Parathyroid adenoma (tissue), 2 donors: ENCODE results near the gene MCM8.

ENCODE experiments used
- H2AFZ ChIP-seq: fragments of 300-600 bp; sonication (generic); one replicate; pipeline ENCODE4 v1.7.0; 2017; ENCODE audit warnings: antibody characterized with exemption, mild to moderate bottlenecking
- H3K27ac ChIP-seq: fragments of 300-600 bp; sonication (generic); one replicate; pipeline ENCODE4 v1.7.0; 2017
- H3K27me3 ChIP-seq: fragments of 300-600 bp; sonication (generic); one replicate; pipeline ENCODE4 v1.7.0; 2017; ENCODE audit warnings: low read length; ENCODE audit not compliant: control insufficient read depth, insufficient read depth
- H3K36me3 ChIP-seq: fragments of 300-600 bp; sonication (generic); one replicate; pipeline ENCODE4 v1.7.0; 2017; ENCODE audit warnings: low read length; ENCODE audit not compliant: control insufficient read depth, insufficient read depth
- H3K4me1 ChIP-seq: fragments of 300-600 bp; sonication (generic); one replicate; pipeline ENCODE4 v1.7.0; 2017; ENCODE audit warnings: control low read depth
- H3K4me2 ChIP-seq: fragments of 300-600 bp; sonication (generic); one replicate; pipeline ENCODE4 v1.7.0; 2017; ENCODE audit warnings: low read length
- H3K4me3 ChIP-seq: fragments of 300-600 bp; sonication (generic); one replicate; pipeline ENCODE4 v1.7.0; 2017; ENCODE audit warnings: low read depth, low read length
- H3K79me2 ChIP-seq: fragments of 300-600 bp; sonication (generic); one replicate; pipeline ENCODE4 v1.7.0; 2017; ENCODE audit warnings: control low read depth
- H3K9ac ChIP-seq: fragments of 300-600 bp; sonication (generic); one replicate; pipeline ENCODE4 v1.7.0; 2017; ENCODE audit warnings: mild to moderate bottlenecking
- H3K9me3 ChIP-seq: fragments of 300-600 bp; sonication (generic); one replicate; pipeline ENCODE4 v1.7.0; 2017; ENCODE audit warnings: low read length; ENCODE audit not compliant: control insufficient read depth
- CTCF ChIP-seq: fragments of 300-600 bp; sonication (generic); IDR thresholded peaks from one replicate; pipeline ENCODE4 v1.7.0; 2017; ENCODE audit warnings: antibody characterized with exemption, mild to moderate bottlenecking
- donor health status: primary hyperparathyroidism.

Gene MCM8

GRCh38 chr20:6006603-6006949 lies 56.1 kb downstream of the MCM8 start:
- peak overlapping the region; percentile 84 for H2AFZ ChIP-seq
- H3K79me2 ChIP-seq = peaks cover 3% of the 10 kb centered on the region
- TF ChIP-seq CTCF = no peak
- H3K27me3 ChIP-seq = no peaks in the 10 kb centered on the region
- H3K27ac ChIP-seq = no peak overlapping the region
- no peaks in the 10 kb centered on the region for H3K9me3 ChIP-seq
- peak overlapping the region; percentile 16 for H3K9ac ChIP-seq
- no peaks in the 10 kb centered on the region for H3K4me1 ChIP-seq
- H3K36me3 ChIP-seq = no peaks in the 10 kb centered on the region
- H3K4me3 ChIP-seq = peak overlapping the region; percentile 70
- peak overlapping the region; percentile 87 for H3K4me2 ChIP-seq

- no peaks in the 10 kb centered on the region for H3K9me3 ChIP-seq
- H3K4me3 ChIP-seq = peak overlapping the region; percentile 70
- TF ChIP-seq CTCF = no peak
- H3K4me1 ChIP-seq = no peaks in the 10 kb centered on the region
- no peak overlapping the region for H3K27ac ChIP-seq
- peak overlapping the region; percentile 87 for H3K4me2 ChIP-seq
- no peaks in the 10 kb centered on the region for H3K36me3 ChIP-seq
- H3K9ac ChIP-seq = no peak overlapping the region
- peaks cover 3% of the 10 kb centered on the region for H3K79me2 ChIP-seq
- no peaks in the 10 kb centered on the region for H3K27me3 ChIP-seq
- no peak overlapping the region for H2AFZ ChIP-seq
These were observed 56.7 kb downstream of the MCM8 start for GRCh38 chr20:6007094-6007528.

GRCh38 chr20:6007529-6008103 lies 57.2 kb downstream of the MCM8 start:
- H3K4me1 ChIP-seq = no peaks in the 10 kb centered on the region
- H3K27ac ChIP-seq = no peak overlapping the region
- no peak overlapping the region for H3K9ac ChIP-seq
- no peaks in the 10 kb centered on the region for H3K9me3 ChIP-seq
- no peak overlapping the region for H2AFZ ChIP-seq
- no peak for TF ChIP-seq CTCF
- peaks cover 3% of the 10 kb centered on the region for H3K79me2 ChIP-seq
- peak overlapping the region; percentile 70 for H3K4me3 ChIP-seq
- no peaks in the 10 kb centered on the region for H3K27me3 ChIP-seq
- no peaks in the 10 kb centered on the region for H3K36me3 ChIP-seq
- H3K4me2 ChIP-seq = peak overlapping the region; percentile 87

- peaks cover 3% of the 10 kb centered on the region for H3K79me2 ChIP-seq
- no peak overlapping the region for H2AFZ ChIP-seq
- H3K9ac ChIP-seq = no peak overlapping the region
- H3K4me1 ChIP-seq = no peaks in the 10 kb centered on the region
- no peak overlapping the region for H3K27ac ChIP-seq
- H3K27me3 ChIP-seq = no peaks in the 10 kb centered on the region
- TF ChIP-seq CTCF = no peak
- no peak overlapping the region for H3K4me2 ChIP-seq
- no peaks in the 10 kb centered on the region for H3K36me3 ChIP-seq
- H3K9me3 ChIP-seq = no peaks in the 10 kb centered on the region
- H3K4me3 ChIP-seq = no peak overlapping the region
These were observed 57.8 kb downstream of the MCM8 start for GRCh38 chr20:6008254-6008653.

GRCh38 chr20:6012179-6012578 lies 61.7 kb downstream of the MCM8 start:
- Histone ChIP-seq H3K36me3 (no peaks in the 10 kb centered on the region), H3K4me1 (no peaks in the 10 kb centered on the region), H2AFZ (no peak overlapping the region), H3K27ac (no peak overlapping the region), H3K9ac (no peak overlapping the region), H3K27me3 (no peaks in the 10 kb centered on the region), H3K9me3 (no peaks in the 10 kb centered on the region), H3K4me3 (no peak overlapping the region), H3K79me2 (no peaks in the 10 kb centered on the region), H3K4me2 (no peak overlapping the region)
- TF ChIP-seq CTCF = no peak
